ENCODE data around the gene MIA. TPM values are rescaled to one million over a fixed set of nuclear protein-coding genes. Genes with fewer than 3 reads are reported as not detected.

The MIA gene
- total RNA-seq, 1 experiment from 2014 or later = not detected

DNA sequence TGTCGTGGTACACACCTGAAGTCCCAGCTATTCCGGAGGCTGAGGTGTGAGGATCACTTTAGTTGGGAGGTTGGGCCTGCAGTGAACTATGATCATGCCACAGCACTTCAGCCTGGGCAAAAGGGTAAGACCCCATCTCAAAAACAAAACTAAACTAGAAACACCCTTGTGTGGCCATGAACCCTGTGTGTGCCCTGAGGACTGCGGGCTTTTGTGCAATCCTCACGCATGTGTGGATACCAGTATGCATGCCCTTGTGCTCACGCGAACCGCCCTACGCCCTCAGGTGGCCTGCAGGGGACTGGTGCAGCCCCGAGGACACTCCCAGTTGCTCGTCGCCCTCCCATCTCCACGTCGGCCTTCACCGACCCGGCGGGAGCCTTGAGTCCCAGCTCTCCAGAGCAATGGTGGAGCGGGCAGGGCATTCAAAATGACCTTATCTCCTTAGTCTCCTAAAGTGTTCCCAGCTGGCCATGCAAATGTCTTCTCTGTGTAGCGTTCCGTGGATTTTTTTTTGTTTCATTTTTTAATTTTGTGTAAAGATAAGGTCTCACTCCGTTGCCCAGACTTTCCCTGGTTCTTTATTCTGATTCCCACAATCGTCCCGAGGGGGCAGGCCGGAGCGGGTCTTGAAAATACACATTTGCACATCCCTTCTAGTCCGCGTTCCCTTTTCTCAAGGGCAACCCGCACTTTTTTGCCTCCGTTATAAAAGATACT, 22.8 kb downstream of the MIA start:
- Histone ChIP-seq H3K27me3 (ENCODE audit: insufficient read depth, low read length) (no peaks in the 10 kb centered on the region), H2BK15ac (ENCODE audit: low read depth, low read length) (no peak overlapping the region), H3K27ac (ENCODE audit: insufficient read length, low read depth, low read length) (peak overlapping the region; percentile 51), H4K91ac (ENCODE audit: insufficient read length, low read depth, low read length) (no peak overlapping the region), H3K4ac (ENCODE audit: low read depth, low read length) (no peak overlapping the region; the same call in 1 of the 2 replicates), H2AK5ac (ENCODE audit: insufficient read length, low read length) (no peak overlapping the region), H3K23ac (ENCODE audit: insufficient read length, low read depth, low read length) (no peak overlapping the region), H3K79me1 (ENCODE audit: insufficient read depth, low read depth, low read length, poor library complexity, severe bottlenecking) (peaks cover 4% of the 10 kb centered on the region), H3K9ac (ENCODE audit: extremely low read depth, insufficient read length, low read length) (peak overlapping the region; percentile 56), H2BK20ac (ENCODE audit: low read depth, low read length, poor library complexity, severe bottlenecking) (no peak overlapping the region), H3K4me2 (ENCODE audit: insufficient read depth, insufficient read length, low read length) (peak overlapping the region; percentile 59), H4K5ac (ENCODE audit: insufficient read length, low read depth, low read length) (no peak overlapping the region), H3K4me1 (ENCODE audit: insufficient read depth, low read length) (peaks cover 2% of the 10 kb centered on the region; the same call in 1 of the 2 replicates), H3K18ac (ENCODE audit: insufficient read length, low read depth, low read length) (peak overlapping the region; percentile 45), H2BK120ac (ENCODE audit: low read depth, low read length, poor library complexity, severe bottlenecking) (peak overlapping the region; percentile 44), H4K20me1 (ENCODE audit: control insufficient read depth, insufficient read depth, insufficient read length) (peaks cover 2% of the 10 kb centered on the region), H3T11ph (ENCODE audit: low read length) (no peak overlapping the region), H2AFZ (ENCODE audit: low read length) (no peak overlapping the region), H2BK5ac (ENCODE audit: insufficient read length, low read length) (no peak overlapping the region), H3K14ac (ENCODE audit: insufficient read depth, low read length) (peak overlapping the region; percentile 51; the same call in 1 of the 2 replicates), H3K23me2 (ENCODE audit: insufficient read length, low read depth, low read length, poor library complexity, severe bottlenecking) (peaks cover 9% of the 10 kb centered on the region), H3K9me3 (ENCODE audit: control insufficient read depth, low read depth, low read length) (no peaks in the 10 kb centered on the region), H3K79me2 (ENCODE audit: insufficient read depth, low read length) (peaks cover 22% of the 10 kb centered on the region; the same call in 1 of the 2 replicates), H4K8ac (replicated peaks; ENCODE audit: insufficient read length, low read depth, low read length) (no peak overlapping the region), H3K56ac (ENCODE audit: insufficient read length, low read depth, low read length) (no peak overlapping the region), H2BK12ac (ENCODE audit: insufficient read length, low read depth, low read length) (no peak overlapping the region)
- TF ChIP-seq, protein P1, sequence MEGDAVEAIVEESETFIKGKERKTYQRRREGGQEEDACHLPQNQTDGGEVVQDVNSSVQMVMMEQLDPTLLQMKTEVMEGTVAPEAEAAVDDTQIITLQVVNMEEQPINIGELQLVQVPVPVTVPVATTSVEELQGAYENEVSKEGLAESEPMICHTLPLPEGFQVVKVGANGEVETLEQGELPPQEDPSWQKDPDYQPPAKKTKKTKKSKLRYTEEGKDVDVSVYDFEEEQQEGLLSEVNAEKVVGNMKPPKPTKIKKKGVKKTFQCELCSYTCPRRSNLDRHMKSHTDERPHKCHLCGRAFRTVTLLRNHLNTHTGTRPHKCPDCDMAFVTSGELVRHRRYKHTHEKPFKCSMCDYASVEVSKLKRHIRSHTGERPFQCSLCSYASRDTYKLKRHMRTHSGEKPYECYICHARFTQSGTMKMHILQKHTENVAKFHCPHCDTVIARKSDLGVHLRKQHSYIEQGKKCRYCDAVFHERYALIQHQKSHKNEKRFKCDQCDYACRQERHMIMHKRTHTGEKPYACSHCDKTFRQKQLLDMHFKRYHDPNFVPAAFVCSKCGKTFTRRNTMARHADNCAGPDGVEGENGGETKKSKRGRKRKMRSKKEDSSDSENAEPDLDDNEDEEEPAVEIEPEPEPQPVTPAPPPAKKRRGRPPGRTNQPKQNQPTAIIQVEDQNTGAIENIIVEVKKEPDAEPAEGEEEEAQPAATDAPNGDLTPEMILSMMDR (conservative IDR thresholded peaks at IDR 0.05) = peak; percentile 51
- peak; percentile 95 for DNase-seq
- peaks cover 25 to 35% of the 10 kb centered on the region in 2 experiments for H3K4me1 Mint-ChIP-seq
- peak overlapping the region; percentile 93 to 96 for H3K4me3 Mint-ChIP-seq
- H3K27me3 Mint-ChIP-seq (ENCODE audit: low read depth) = no peaks in the 10 kb centered on the region; the same call in 1 of the 2 replicates
- peaks cover 10 to 29% (median 27%) of the 10 kb centered on the region in 3 experiments; a peak in 6 of 7 replicates for H3K36me3 Mint-ChIP-seq (ENCODE audit: insufficient read depth in 1 of 3, low read depth in 3 of 3)
- peak overlapping the region; percentile 97 to 99 (median 98) for H3K27ac Mint-ChIP-seq
- H3K9me3 Mint-ChIP-seq = no peaks in the 10 kb centered on the region
- no CpG with 5 or more reads among the region's 28 CpGs for WGBS (ENCODE audit: extremely low coverage, insufficient read length, low lambda C conversion rate)
